ENCODE data around the gene LCN9. TPM values are rescaled to one million over a fixed set of nuclear protein-coding genes. Genes with fewer than 3 reads are reported as not detected.
A peak's percentile ranks its signal among the peaks of the same experiment; 100 is the strongest.

The LCN9 gene
- total RNA-seq, 1 donor from 2014 or later: 1.1 TPM

GRCh38 chr9:135641047-135641446 is 22.1 kb upstream of the LCN9 start:
- peaks cover 12% of the 10 kb centered on the region for H3K9me3 Mint-ChIP-seq
- no peaks in the 10 kb centered on the region for H3K36me3 Mint-ChIP-seq
- no peaks in the 10 kb centered on the region for H3K4me1 Mint-ChIP-seq (ENCODE audit: unreplicated experiment)
- TF ChIP-seq CTCF (conservative IDR thresholded peaks at IDR 0.05): no peak
- no peak overlapping the region for H3K27ac Mint-ChIP-seq
- H3K4me3 Mint-ChIP-seq: no peak overlapping the region
- DNase-seq (ENCODE audit: extremely low spot score, unreplicated experiment): no peak
- H3K27me3 Mint-ChIP-seq: peaks cover 18% of the 10 kb centered on the region

- no peak for TF ChIP-seq CTCF (conservative IDR thresholded peaks at IDR 0.05)
- peaks cover 12% of the 10 kb centered on the region for H3K9me3 Mint-ChIP-seq
- no peaks in the 10 kb centered on the region for H3K36me3 Mint-ChIP-seq
- no peak overlapping the region for H3K4me3 Mint-ChIP-seq
- H3K27me3 Mint-ChIP-seq: peaks cover 14% of the 10 kb centered on the region
- no peaks in the 10 kb centered on the region for H3K4me1 Mint-ChIP-seq (ENCODE audit: unreplicated experiment)
- DNase-seq (ENCODE audit: extremely low spot score, unreplicated experiment): no peak
- no peak overlapping the region for H3K27ac Mint-ChIP-seq
Observed at GRCh38 chr9:135641745-135642144, 21.4 kb upstream of the LCN9 start.

GRCh38 chr9:135644631-135645218 is 18.4 kb upstream of the LCN9 start:
- peak overlapping the region; percentile 51 for H3K27ac Mint-ChIP-seq
- DNase-seq (ENCODE audit: extremely low spot score, unreplicated experiment): no peak
- peak overlapping the region; percentile 7 for H3K4me3 Mint-ChIP-seq
- no peak for TF ChIP-seq CTCF (conservative IDR thresholded peaks at IDR 0.05)
- peaks cover 16% of the 10 kb centered on the region for H3K9me3 Mint-ChIP-seq
- no peaks in the 10 kb centered on the region for H3K4me1 Mint-ChIP-seq (ENCODE audit: unreplicated experiment)
- H3K36me3 Mint-ChIP-seq: no peaks in the 10 kb centered on the region
- H3K27me3 Mint-ChIP-seq: peaks cover 10% of the 10 kb centered on the region

GRCh38 chr9:135647884-135648283 is 15.2 kb upstream of the LCN9 start:
- DNase-seq (ENCODE audit: extremely low spot score, unreplicated experiment): peak; percentile 1
- Mint-ChIP-seq H3K4me3 (no peak overlapping the region), H3K27ac (no peak overlapping the region), H3K4me1 (ENCODE audit: unreplicated experiment) (no peaks in the 10 kb centered on the region), H3K27me3 (peaks cover 6% of the 10 kb centered on the region), H3K36me3 (no peaks in the 10 kb centered on the region), H3K9me3 (peaks cover 22% of the 10 kb centered on the region)
- no peak for TF ChIP-seq CTCF (conservative IDR thresholded peaks at IDR 0.05)

GRCh38 chr9:135648494-135649410 is 14.4 kb upstream of the LCN9 start:
- H3K27me3 Mint-ChIP-seq: peaks cover 6% of the 10 kb centered on the region
- H3K36me3 Mint-ChIP-seq: no peaks in the 10 kb centered on the region
- H3K4me1 Mint-ChIP-seq (ENCODE audit: unreplicated experiment): no peaks in the 10 kb centered on the region
- TF ChIP-seq CTCF (conservative IDR thresholded peaks at IDR 0.05): no peak
- no peak overlapping the region for H3K4me3 Mint-ChIP-seq
- DNase-seq (ENCODE audit: extremely low spot score, unreplicated experiment): peak; percentile 8
- peaks cover 22% of the 10 kb centered on the region for H3K9me3 Mint-ChIP-seq
- no peak overlapping the region for H3K27ac Mint-ChIP-seq

Data from type B pancreatic cell (in vitro differentiated cells).